Osteocyte (in vitro differentiated cells): ENCODE data around the gene PRKG1. TPM values are rescaled to one million over a fixed set of nuclear protein-coding genes. Genes with fewer than 3 reads are reported as not detected.

Experiments used
- DNase-seq: peaks from one replicate; pipeline ENCODE4 v3.0.0; 2021; ENCODE audit warnings: mixed read lengths; ENCODE audit not compliant: unreplicated experiment; ENCODE audit errors: extremely low spot score
- H3K27ac Mint-ChIP-seq: one replicate; pipeline ENCODE4 v1.8.0; 2021; ENCODE audit warnings: mild to moderate bottlenecking, mixed read lengths; ENCODE audit not compliant: unreplicated experiment
- H3K27me3 Mint-ChIP-seq: one replicate; pipeline ENCODE4 v1.8.0; 2021; ENCODE audit warnings: mixed read lengths; ENCODE audit not compliant: unreplicated experiment
- H3K36me3 Mint-ChIP-seq: one replicate; pipeline ENCODE4 v1.8.0; 2021; ENCODE audit warnings: mixed read lengths; ENCODE audit not compliant: unreplicated experiment
- H3K4me1 Mint-ChIP-seq: one replicate; pipeline ENCODE4 v1.8.0; 2021; ENCODE audit warnings: mixed read lengths; ENCODE audit not compliant: unreplicated experiment
- H3K4me3 Mint-ChIP-seq: one replicate; pipeline ENCODE4 v1.8.0; 2021; ENCODE audit warnings: mild to moderate bottlenecking, moderate library complexity, mixed read lengths; ENCODE audit not compliant: unreplicated experiment
- H3K9me3 Mint-ChIP-seq: one replicate; pipeline ENCODE4 v1.8.0; 2021; ENCODE audit warnings: mixed read lengths; ENCODE audit not compliant: unreplicated experiment
- CTCF ChIP-seq: fragments of 200-600 bp; sonication (generic); IDR thresholded peaks from 2 replicates; pipeline ENCODE4 v1.5.0; 2021; ENCODE audit warnings: antibody characterized with exemption, mild to moderate bottlenecking, moderate library complexity
- total RNA-seq: library from RNA; stranded (reverse); gene quantifications from 2 replicates; pipeline ENCODE4 v1.2.1, GENCODE V29; 2021

The PRKG1 gene
- total RNA-seq, 1 donor from 2014 or later: 10.8 TPM

GRCh38 chr10:51615764-51616298, 541.5 kb downstream of the PRKG1 start:
- peaks cover 5% of the 10 kb centered on the region for H3K36me3 Mint-ChIP-seq
- no peaks in the 10 kb centered on the region for H3K4me1 Mint-ChIP-seq
- peaks cover 34% of the 10 kb centered on the region for H3K9me3 Mint-ChIP-seq
- no peak for TF ChIP-seq CTCF
- no peaks in the 10 kb centered on the region for H3K27me3 Mint-ChIP-seq
- DNase-seq: no peak
- H3K27ac Mint-ChIP-seq: no peak overlapping the region
- H3K4me3 Mint-ChIP-seq: no peak overlapping the region

DNA sequence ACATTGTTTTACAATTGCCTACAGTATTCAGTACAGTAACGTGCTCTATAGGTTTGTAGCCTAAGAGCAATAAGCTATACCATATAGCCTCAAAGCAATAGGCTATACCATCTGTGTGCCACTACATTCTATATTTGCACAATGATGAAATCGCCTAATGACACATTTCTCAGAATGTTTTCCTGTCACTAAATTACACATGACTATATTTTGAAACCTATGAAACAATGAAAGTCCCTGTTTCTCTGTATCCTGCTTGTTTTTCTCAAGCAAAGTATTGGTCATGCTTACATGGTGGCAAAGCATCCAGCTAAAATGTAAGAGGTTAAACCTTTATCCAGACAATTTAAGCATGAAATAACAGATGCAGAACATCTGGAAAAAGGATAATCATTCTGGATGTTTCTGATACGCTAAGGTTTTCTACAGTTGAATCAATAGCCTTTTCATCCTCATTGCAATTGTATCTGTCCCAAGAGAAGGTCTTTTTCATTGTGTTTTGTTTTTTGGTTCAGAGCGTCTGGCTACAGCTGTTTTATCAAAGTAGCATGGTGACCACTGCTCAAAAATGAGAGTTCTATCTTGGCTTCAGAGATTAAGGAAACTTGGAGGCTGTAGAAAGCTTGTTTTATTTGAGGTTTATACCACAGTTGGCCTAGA, 543.4 kb downstream of the PRKG1 start:
- peaks cover 21% of the 10 kb centered on the region for H3K9me3 Mint-ChIP-seq
- H3K27ac Mint-ChIP-seq: no peak overlapping the region
- H3K36me3 Mint-ChIP-seq: peaks cover 5% of the 10 kb centered on the region
- no peak for DNase-seq
- H3K4me1 Mint-ChIP-seq: no peaks in the 10 kb centered on the region
- H3K4me3 Mint-ChIP-seq: no peak overlapping the region
- no peak for TF ChIP-seq CTCF
- no peaks in the 10 kb centered on the region for H3K27me3 Mint-ChIP-seq

GRCh38 chr10:51619365-51619764, 545.1 kb downstream of the PRKG1 start:
- DNase-seq: no peak
- Mint-ChIP-seq H3K4me1 (no peaks in the 10 kb centered on the region), H3K36me3 (peaks cover 2% of the 10 kb centered on the region), H3K4me3 (no peak overlapping the region), H3K27ac (no peak overlapping the region), H3K27me3 (no peaks in the 10 kb centered on the region), H3K9me3 (peaks cover 13% of the 10 kb centered on the region)
- no peak for TF ChIP-seq CTCF

- no peak overlapping the region for H3K4me3 Mint-ChIP-seq
- TF ChIP-seq CTCF: no peak
- no peaks in the 10 kb centered on the region for H3K4me1 Mint-ChIP-seq
- no peak for DNase-seq
- H3K27me3 Mint-ChIP-seq: no peaks in the 10 kb centered on the region
- no peak overlapping the region for H3K27ac Mint-ChIP-seq
- H3K36me3 Mint-ChIP-seq: no peaks in the 10 kb centered on the region
- peaks cover 8% of the 10 kb centered on the region for H3K9me3 Mint-ChIP-seq
Observed at GRCh38 chr10:51620131-51620530, 545.8 kb downstream of the PRKG1 start.

DNA sequence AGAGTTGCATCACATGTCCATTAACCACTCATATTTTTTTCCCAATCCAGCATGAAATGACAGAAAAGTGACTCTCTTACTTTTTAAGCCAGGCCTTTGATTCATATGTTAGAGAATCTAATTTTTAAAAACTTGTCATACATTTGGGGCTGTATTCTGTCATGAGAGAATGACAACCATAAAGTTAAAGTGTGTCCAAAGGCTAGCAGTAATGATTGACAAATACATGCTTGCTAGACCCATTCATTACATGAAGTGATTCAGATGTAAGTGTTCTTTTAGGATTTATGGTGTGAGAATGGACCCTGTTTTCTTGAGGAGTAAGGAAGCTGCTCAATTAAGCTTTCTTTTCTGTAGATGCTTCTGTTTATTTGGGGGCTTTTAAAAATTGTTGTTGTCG, 549.7 kb downstream of the PRKG1 start:
- no peak for DNase-seq
- Mint-ChIP-seq H3K4me3 (no peak overlapping the region), H3K27me3 (no peaks in the 10 kb centered on the region), H3K9me3 (no peaks in the 10 kb centered on the region), H3K27ac (no peak overlapping the region), H3K36me3 (no peaks in the 10 kb centered on the region), H3K4me1 (no peaks in the 10 kb centered on the region)
- no peak for TF ChIP-seq CTCF
